Osteoblast (primary cell): ENCODE results near the gene PIP4K2C. TPM values are rescaled to one million over a fixed set of nuclear protein-coding genes. Genes with fewer than 3 reads are reported as not detected.

Experiments
- DNase-seq: peaks from one replicate; pipeline ENCODE4 v3.0.0; 2011; ENCODE audit warnings: low spot score, mixed read lengths; ENCODE audit not compliant: insufficient read length; ENCODE audit errors: missing footprints
- H2AFZ ChIP-seq: 2 replicates; pipeline ENCODE4 v1.6.0; 2011; ENCODE audit warnings: mild to moderate bottlenecking, low read length
- H3K27ac ChIP-seq: 2 replicates; pipeline ENCODE4 v1.5.1; 2011; ENCODE audit warnings: mild to moderate bottlenecking, low read depth, low read length, moderate library complexity
- H3K27me3 ChIP-seq: 2 replicates; pipeline ENCODE4 v1.6.0; 2012; ENCODE audit warnings: mild to moderate bottlenecking, control low read depth, inconsistent platforms, low read length, moderate library complexity; ENCODE audit not compliant: insufficient read depth
- H3K36me3 ChIP-seq: 2 replicates; pipeline ENCODE4 v1.5.1; 2011; ENCODE audit warnings: mild to moderate bottlenecking, low read length, control low read depth, moderate library complexity; ENCODE audit not compliant: insufficient read depth
- H3K4me1 ChIP-seq: 2 replicates; pipeline ENCODE4 v1.5.1; 2011; ENCODE audit warnings: mild to moderate bottlenecking, low read length, control low read depth, moderate library complexity; ENCODE audit not compliant: insufficient read depth
- H3K4me2 ChIP-seq: 2 replicates; pipeline ENCODE4 v1.6.0; 2011; ENCODE audit warnings: mild to moderate bottlenecking, low read length; ENCODE audit not compliant: insufficient read depth
- H3K4me3 ChIP-seq: fragments of 200-600 bp; sonication (generic); 3 replicates; pipeline ENCODE4 v1.5.1; 2012; ENCODE audit warnings: mild to moderate bottlenecking, low read length, inconsistent platforms; ENCODE audit not compliant: insufficient read depth
- H3K79me2 ChIP-seq: 2 replicates; pipeline ENCODE4 v1.6.0; 2012; ENCODE audit warnings: mild to moderate bottlenecking, low read length, control low read depth, inconsistent platforms; ENCODE audit not compliant: insufficient read depth
- H3K9me3 ChIP-seq: 2 replicates; pipeline ENCODE4 v1.5.1; 2011; ENCODE audit warnings: low read depth, low read length, control low read depth
- H4K20me1 ChIP-seq: 2 replicates; pipeline ENCODE4 v1.6.0; 2012; ENCODE audit warnings: mild to moderate bottlenecking, low read length, control low read depth; ENCODE audit not compliant: insufficient read depth
- total RNA-seq: library from RNA; depleted of rRNA; stranded (reverse); fragments of >200 nt; gene quantifications from 2 replicates; pipeline ENCODE4 v1.2.3, GENCODE V29; 2012
- TF ChIP-seq, protein P1 (sequence below): IDR thresholded peaks from 2 replicates; pipeline ENCODE4 v1.5.1; 2011; ENCODE audit warnings: mild to moderate bottlenecking, low read depth, low read length, moderate library complexity; ENCODE audit errors: extremely low read depth

Gene PIP4K2C
- total RNA-seq, 1 donor = 36.6 TPM

DNA sequence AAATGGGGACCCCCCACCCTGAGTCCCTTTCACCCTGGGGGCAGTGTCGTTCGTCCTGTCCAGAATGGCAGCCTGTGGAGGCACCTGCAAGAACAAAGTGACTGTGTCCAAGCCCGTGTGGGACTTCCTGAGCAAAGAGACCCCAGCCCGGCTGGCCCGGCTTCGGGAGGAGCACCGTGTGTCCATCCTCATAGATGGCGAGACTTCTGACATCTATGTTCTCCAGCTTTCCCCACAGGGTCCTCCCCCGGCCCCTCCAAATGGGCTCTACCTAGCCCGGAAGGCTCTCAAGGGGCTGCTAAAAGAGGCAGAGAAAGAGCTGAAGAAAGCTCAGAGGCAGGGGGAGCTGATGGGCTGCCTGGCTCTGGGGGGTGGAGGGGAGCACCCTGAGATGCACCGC is 15.8 kb downstream of the PIP4K2C start:
- H3K27me3 ChIP-seq = no peaks in the 10 kb centered on the region
- H3K4me3 ChIP-seq = no peak overlapping the region
- no peaks in the 10 kb centered on the region for H3K79me2 ChIP-seq
- H3K4me1 ChIP-seq = peaks cover 24% of the 10 kb centered on the region
- no peak overlapping the region for H3K27ac ChIP-seq
- H4K20me1 ChIP-seq = no peaks in the 10 kb centered on the region
- DNase-seq = no peak
- H2AFZ ChIP-seq = no peak overlapping the region
- TF ChIP-seq, protein P1, sequence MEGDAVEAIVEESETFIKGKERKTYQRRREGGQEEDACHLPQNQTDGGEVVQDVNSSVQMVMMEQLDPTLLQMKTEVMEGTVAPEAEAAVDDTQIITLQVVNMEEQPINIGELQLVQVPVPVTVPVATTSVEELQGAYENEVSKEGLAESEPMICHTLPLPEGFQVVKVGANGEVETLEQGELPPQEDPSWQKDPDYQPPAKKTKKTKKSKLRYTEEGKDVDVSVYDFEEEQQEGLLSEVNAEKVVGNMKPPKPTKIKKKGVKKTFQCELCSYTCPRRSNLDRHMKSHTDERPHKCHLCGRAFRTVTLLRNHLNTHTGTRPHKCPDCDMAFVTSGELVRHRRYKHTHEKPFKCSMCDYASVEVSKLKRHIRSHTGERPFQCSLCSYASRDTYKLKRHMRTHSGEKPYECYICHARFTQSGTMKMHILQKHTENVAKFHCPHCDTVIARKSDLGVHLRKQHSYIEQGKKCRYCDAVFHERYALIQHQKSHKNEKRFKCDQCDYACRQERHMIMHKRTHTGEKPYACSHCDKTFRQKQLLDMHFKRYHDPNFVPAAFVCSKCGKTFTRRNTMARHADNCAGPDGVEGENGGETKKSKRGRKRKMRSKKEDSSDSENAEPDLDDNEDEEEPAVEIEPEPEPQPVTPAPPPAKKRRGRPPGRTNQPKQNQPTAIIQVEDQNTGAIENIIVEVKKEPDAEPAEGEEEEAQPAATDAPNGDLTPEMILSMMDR = no peak
- no peak overlapping the region for H3K4me2 ChIP-seq
- no peaks in the 10 kb centered on the region for H3K9me3 ChIP-seq
- H3K36me3 ChIP-seq = peaks cover 2% of the 10 kb centered on the region

DNA sequence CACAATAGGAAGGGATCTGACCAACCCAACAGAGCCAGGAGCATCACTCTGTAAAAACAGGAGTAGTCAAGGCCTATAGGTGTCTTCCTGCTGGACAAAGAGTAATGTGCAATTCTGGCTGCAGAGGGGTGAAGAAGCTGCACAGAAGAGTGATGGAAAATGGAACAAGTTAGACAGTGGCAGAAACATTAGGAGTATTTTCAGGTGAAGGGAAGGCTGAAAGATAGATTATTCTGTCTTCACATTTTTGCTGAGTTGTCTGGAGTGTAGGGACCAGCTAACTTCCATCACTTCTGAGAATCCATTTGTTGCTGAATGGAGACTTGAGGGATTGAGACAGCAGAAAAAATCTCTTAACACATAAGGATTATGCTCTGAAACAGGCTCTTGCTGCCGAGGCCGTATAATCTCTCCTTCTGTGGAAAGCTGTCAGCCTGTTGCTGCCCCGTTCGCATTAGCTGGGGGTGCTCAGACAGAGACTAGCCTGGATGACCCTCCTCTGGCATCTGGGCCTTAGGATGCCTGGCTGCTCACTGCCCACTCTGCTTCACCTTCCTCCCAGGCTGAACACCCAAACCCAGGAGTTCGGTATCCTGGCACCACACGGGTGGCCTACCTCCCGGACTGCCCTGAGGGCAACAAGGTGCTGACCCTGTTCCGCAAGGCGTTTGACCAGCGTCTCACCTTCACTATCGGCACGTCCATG is 17.1 kb downstream of the PIP4K2C start:
- Histone ChIP-seq H3K79me2 (no peaks in the 10 kb centered on the region), H3K4me2 (no peak overlapping the region), H4K20me1 (no peaks in the 10 kb centered on the region), H3K4me1 (peaks cover 24% of the 10 kb centered on the region), H3K4me3 (no peak overlapping the region), H3K27me3 (no peaks in the 10 kb centered on the region), H3K36me3 (peaks cover 2% of the 10 kb centered on the region), H3K9me3 (no peaks in the 10 kb centered on the region), H2AFZ (no peak overlapping the region), H3K27ac (no peak overlapping the region)
- TF ChIP-seq, protein P1 = no peak
- DNase-seq = peak; percentile 69

DNA sequence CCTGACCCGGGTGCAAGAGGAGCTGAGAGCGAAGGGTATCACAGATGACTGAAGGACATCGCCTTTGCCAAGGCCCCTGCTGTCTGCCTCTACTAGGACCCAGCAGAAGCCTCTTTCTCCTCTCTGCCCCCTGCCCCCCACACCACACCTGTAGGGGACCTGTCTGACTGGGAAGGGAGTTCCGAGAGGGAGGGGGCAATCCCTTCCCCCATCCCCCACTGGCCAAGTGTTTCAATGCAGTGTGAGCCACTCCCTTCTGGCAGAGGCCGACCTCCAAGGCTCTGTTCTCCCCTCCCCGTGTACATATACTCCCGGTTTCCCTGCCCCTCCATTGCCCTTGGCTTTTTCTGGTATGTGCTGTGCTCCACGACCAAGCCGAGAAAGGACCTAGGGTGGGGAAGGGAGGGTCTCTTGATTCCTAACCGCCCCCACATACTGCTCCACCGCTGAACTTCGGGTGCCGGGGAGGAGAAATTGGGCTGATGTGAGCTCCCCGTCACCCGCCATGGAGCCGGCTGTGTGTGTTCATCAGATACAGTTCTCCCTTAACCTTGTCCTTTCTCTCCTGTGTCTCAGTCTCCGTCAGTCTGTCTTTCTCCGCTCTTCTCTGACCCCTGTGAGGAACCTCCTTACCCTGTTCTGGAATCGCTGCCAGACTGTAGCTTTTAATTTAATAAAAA is 18.2 kb downstream of the PIP4K2C start:
- no peaks in the 10 kb centered on the region for H3K9me3 ChIP-seq
- peaks cover 2% of the 10 kb centered on the region for H3K36me3 ChIP-seq
- no peaks in the 10 kb centered on the region for H3K79me2 ChIP-seq
- H3K4me3 ChIP-seq = no peak overlapping the region
- H2AFZ ChIP-seq = no peak overlapping the region
- no peaks in the 10 kb centered on the region for H3K27me3 ChIP-seq
- peak; percentile 72 for DNase-seq
- H4K20me1 ChIP-seq = no peaks in the 10 kb centered on the region
- TF ChIP-seq, protein P1 = no peak
- H3K27ac ChIP-seq = no peak overlapping the region
- no peak overlapping the region for H3K4me2 ChIP-seq
- H3K4me1 ChIP-seq = peaks cover 16% of the 10 kb centered on the region
